Activated gamma-delta T cell treated with Interleukin-2 at 50 U/mL for 16 hours (primary cell): Measurements from ENCODE around the gene ACACA.
"Not testable (repeated sequence)": the region's sequence is repeated elsewhere in the genome, so short reads cannot be mapped to it uniquely, and the experiment has no call there.

Experiments used
- DNase-seq: peaks from one replicate; pipeline ENCODE4 v3.0.0-alpha.2; 2020

ACACA gene

DNA sequence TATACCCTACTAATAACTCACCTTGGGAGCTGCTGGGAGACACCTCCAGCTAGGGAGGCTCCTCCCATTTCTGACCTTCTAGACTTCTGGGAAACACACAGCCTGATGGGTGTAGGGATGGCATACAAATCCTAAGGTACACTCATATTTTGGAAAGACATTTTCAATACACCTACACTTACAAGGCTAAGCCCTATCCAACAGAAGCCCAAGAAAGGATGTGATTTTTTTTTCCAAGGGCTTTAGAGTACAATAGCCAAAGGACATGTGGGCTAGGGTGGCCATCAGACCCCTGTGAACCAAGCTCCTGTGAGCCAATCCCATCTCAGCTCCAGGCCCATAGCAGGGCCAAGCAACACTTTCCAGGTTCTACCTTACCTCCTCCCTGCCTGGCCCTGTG is 313.9 kb downstream of the ACACA start:
- DNase-seq: no peak

DNA sequence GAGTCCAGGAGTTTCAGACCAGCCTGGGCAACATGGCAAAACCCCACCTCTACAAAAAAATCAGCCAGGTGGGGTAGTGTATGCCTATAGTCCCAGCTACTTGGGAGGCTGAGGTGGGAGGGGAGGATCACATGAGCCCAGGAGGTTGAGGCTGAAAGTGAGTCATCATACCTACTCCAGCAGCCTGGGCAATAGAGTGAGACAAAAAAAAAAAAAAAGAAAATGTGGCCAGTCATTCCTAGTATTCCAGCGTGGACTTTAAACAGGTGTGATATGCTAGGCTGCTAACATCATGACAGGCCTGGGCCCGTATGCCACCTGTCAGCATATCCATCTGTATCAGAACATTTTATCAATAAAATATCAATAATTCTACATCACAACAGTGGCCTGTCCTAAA is 314.6 kb downstream of the ACACA start:
- DNase-seq: no peak

DNA sequence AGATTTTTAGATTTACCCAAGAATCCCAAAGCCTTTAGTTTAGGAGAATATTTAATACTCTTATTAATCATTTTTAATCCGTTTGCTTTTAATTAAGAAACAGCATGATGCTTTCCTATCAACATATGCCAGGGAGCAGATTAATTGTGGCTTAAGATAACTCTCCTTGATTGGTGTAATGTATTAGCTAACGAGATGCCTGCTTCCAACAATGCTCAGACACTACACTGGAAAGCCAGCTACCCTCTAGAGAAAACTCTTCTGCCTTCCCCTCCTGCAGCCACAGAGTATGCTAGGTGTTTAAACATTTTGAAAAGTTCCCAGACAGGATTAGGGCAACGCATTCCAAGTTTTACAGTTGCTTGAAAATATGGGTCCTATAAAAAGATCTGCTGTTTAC is 315.7 kb downstream of the ACACA start:
- DNase-seq: no peak

DNA sequence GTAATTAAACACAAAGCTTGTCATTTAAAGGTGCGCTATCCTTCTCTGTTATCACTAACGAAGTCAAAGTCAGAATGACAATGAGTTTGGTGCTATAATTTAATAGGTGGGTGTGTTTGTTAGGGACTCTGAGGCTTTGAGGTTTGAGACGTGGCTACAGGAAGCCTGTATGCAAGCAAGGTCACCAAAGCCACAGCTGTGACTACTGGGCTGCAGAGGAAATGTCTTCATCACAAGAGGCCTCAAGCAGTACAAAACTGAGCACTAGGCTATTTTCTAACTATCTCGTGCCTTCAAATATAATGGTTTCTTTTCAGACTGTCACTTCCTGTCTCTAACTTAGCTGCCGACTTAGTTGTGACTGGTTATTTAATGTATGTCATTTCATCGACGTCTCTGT is 316.7 kb downstream of the ACACA start:
- peak; percentile 67 for DNase-seq

DNA sequence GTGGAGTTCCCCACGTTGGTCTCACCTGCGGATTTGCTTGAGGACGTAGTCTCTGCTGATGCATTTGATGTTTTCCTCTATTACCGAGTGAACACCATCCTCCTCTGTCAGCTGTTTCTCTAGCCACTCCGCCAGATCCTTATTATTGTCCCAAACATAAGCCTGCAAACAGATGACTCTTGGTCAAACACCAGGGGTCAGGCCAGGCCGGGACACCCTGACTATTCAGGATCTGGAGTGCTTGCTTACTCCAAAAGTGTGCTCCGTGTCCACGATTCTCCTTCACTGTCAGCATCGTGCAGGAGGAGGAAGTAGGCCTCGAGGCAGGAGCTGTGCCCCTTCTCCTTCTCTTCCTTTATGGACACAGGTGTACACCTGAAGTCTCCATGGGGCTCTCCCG is 317.7 kb downstream of the ACACA start:
- no peak for DNase-seq

DNA sequence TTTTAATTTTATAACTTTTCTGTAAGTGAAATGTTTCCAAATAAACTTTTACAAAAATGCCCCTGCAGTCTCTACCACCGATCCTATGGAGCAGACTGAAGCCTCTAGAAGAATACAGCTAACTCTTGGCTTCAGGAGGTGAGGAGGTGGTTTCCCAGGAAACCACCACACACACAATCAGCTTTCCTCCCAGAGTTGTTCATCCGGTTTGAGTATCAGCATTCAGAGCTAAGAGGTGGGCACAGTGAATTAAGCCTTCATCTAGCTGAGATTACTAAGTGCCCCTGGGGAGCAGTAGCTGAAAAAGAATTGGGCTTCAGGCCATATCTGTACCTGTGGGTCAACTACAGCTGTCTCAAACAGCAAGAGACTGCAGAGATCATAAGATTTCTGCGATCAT is 318.2 kb downstream of the ACACA start:
- DNase-seq: peak; percentile 6

DNA sequence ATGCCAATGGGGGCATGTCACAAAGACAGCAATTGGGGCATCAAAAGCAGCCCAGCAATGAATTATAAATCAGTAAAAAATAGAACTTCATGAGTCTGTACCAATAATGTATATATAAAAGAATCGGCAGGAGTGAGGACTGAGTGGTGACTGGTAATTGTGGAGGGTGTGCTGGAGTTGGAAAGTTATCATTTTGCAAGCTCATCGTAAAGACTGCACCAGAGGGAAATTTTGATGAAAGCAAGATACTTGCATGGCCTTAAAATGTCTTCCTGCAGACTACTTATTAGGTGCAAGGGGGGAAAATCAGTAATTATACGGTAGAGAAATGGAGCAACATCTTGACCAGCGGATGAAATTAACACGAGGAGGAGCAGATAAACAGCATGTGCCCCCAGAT is 319.0 kb downstream of the ACACA start:
- no peak for DNase-seq

DNA sequence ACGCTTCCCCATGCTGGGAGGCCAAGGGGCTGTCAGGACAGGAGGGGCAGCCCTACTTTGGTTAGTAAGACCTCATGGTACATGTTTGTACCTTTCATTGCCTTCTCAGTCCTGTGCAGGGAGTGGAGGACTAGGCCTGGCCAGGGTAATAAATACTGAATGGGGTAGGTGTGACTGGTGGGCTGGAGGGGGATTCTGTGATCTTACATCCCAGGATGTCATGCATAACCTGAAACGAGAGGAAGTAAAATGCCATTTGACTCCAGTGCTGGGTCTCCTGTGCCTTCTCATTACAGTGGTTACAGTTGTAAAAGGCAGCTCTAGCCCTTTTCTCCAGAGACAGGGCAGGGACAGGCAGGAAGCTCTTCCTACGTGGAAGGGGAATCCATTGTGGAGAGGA is 319.7 kb downstream of the ACACA start:
- no peak for DNase-seq

DNA sequence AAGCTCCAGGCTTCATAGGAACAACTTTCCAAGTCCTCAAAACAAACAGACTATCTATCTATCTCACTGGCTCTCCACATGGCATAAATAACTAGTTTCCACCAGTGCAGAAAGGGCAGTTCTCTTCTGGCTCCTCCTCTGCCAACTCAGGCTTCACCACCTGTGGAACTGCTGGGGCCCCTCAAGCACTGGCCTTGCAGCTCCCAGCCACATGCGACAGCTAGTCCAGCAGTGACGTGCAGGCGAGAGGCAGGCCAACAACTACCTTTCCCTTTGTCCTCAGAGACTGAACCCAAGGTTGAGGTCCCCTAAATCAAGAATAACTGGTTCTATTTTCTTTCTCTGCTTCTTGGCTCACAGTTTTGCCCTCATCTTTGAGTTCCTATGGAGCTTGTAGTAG is 320.3 kb downstream of the ACACA start:
- no peak for DNase-seq

DNA sequence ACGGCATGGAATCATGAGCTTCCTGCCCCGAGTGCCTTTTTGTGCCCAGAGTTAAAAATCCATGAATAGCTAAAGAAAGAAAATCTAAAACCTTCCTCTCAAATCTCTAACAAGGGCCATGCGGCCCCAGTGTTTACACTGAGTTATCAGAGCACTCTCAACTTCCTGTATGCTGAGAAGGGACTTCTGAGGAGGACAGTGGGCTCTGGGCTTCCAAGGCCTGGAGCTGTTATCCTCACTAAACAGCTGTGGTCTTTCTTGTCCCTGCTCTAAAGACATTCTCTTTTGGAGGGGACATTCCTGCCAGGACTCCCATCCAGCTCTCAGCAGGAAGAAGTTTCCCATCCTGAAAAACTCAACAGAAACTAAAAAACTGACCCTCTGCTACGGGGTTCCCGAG is 322.3 kb downstream of the ACACA start:
- DNase-seq: no peak

DNA sequence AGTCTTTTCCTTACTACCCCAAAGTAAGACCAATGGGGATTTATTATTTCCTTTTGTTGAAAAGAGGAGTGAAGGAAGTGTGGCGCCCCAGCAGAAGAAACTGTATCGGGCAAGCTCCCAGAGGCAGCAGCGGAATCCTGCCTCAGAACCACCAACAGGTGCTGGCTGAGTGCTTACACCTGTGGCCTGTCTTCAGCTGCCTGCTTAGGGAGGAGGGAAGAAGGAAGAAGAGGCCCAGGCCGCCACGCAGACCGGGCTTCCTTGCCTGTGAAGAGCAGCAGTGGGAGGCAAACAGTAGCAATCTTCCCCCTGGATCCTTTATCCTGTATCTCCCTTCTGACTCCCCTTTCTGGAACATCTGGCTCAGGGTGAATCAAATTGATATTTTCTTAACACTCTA is 323.2 kb downstream of the ACACA start:
- no peak for DNase-seq

DNA sequence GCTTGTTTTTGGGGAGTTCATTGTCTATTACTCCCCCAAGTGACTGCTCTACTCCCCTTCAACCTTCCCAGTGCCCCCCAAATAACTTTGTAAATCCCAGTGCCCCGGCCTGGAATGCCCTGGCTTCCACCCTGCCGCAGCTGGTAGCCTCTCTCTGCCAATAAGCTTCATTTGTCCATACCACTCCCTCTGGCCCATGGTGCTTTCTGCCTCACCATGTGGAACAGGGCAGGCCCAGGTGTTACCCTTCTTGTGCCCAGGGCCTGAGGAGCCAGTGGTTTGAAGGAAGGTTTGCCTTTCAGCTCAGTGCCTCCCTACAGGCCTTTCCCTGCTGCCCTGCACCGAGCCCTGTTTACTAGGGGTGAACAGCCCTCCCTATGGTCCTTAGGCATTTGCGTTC is 323.7 kb downstream of the ACACA start:
- no peak for DNase-seq

DNA sequence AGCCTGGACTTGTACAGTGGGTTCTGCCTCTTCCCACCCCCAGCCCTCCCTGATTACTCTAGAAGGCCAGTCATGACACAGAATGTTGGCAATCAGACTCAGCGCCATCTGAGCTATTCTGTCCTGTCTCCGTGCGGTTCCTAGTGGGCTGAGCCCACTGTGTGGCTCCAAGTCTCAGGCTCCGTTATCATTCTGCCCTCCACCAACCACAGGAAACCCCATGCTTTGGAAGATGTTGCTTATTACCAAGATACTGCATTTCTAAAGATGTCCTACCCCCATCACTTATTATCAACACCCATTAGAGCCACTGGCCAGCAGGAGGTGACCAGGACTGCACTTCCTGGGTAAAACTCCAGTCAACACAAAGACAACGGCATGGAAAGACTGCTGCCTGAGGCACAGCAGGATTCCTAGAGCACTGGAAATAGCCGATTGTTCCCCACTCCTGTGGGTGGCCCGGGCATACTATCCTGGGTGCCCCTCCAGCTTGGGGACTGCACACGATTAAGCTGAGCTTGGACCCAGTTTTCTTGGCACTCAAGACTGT is 324.2 kb downstream of the ACACA start:
- no peak for DNase-seq

DNA sequence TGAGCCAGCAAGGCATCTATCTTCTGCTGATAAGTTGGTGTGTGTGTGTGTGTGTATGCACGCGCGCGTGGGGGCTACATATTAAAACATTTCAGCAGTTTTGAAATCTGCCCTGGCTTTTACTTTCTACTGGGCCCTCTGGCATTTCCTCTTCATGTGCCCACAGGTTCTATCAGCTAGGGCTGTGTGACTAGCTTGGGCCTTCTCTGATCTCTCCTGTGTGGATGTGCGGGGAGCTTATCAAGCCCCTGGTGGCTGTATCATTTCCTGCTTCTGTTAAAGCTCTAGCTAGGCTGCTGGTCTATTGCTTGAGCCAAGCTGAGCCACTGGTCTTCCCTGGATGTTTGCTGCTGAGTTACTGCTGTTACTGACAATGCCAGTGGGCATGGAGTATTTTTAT is 325.3 kb downstream of the ACACA start:
- peak; percentile 8 for DNase-seq

DNA sequence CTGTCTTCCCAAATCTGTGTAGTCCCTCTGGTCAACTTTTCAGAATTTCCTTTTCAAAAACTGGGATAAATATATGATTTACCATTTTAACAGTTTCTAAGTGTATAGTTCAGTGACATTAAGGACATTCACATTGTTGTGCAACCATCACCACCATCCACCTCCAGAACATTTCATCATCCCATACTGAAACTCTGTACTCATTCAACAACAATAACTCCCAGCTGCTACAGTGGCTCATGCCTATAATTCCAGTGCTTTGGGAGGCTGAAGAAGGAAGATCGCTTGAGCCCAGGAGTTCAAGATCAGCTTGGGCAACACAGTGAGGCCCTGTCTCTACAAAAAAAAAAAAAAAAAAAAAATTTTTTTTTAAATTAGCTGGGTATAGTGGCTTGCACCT is 326.9 kb downstream of the ACACA start:
- DNase-seq: no peak

DNA sequence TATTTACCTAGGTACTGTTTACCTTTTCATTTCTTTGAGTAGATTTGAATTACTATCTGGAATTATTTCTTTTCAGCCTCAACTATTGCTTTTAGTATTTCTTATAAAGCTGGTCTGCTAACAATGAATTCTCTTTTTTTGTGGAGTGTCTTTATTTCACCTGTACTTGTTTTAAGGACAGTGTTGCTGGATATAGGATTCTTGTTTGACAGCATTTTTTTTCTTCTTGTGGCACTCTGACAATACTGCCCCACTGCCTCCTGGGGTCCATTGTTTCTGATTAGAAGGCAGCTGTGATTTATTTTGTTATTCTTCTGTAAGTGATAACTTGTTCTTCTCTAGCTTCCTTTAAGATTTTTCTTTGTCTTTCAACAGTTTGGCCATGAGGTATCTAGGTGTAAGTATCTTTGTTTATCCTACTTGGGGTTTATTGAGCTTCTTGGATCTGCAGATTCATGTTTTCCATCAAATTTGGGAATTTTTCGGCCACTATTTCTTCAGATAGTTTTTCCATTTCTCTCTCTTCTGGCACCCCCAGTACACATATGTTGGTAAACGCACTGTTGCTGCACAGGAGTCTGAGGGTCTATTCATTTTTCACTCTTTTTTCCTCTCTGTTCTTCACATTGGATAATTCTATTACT is 327.4 kb downstream of the ACACA start:
- DNase-seq: no peak

DNA sequence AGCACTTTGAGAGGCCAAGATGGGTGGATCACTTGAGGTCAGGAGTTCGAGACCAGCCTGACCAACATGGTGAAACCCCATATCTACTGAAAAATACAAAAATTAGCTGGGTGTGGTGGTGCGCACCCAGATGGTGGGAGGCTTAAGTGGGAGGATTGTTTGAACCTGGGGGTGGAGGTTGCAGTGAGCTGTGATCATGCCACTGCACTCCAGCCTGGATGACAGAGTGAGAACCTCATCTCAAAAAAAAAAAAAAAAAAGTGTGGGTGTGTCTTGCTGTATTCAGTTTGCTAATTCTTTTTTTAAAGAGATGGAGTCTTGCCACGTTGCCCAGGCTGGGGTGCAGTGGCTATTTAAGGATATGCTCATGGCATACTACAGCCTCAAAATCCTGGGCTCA is 333.2 kb downstream of the ACACA start:
- DNase-seq: not testable (repeated sequence)

DNA sequence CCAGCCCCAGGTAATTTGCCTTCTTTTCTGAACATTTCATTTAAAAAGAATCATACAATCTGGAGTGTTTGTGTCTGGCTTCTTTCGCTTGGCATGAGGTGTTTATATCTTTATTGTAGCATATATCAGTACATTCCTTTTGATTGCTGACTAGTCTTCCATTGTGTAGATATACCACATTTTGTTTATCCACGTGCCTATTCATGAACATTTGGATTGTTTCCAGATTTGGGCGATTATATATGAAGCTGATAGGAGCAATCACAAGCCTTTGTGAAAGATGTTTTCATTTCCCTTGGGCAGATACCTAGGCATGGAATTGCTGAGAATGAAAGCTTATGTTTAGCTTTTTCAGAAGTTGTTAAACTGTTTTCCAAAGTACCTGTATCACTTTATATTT is 337.5 kb downstream of the ACACA start:
- no peak for DNase-seq

DNA sequence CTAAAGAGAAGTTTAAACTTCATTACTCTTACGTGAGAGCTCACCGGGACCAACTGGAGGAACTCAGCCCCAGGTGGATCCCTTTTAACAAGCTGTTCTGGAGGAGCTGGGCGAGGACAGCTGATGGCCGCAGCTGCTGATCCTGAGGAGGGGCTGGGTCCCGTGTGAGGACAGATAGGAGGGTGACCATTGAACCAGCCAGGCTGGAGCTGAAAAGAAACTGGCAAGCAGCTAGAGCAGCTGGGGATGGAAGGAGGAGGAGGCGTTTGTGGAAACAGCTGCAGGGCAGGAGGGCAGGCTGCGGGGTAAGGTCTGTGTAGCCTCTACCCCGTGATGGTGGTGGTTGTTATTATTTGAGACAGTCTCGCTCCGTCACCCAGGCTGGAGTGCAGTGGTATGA is 338.4 kb downstream of the ACACA start:
- DNase-seq: no peak

DNA sequence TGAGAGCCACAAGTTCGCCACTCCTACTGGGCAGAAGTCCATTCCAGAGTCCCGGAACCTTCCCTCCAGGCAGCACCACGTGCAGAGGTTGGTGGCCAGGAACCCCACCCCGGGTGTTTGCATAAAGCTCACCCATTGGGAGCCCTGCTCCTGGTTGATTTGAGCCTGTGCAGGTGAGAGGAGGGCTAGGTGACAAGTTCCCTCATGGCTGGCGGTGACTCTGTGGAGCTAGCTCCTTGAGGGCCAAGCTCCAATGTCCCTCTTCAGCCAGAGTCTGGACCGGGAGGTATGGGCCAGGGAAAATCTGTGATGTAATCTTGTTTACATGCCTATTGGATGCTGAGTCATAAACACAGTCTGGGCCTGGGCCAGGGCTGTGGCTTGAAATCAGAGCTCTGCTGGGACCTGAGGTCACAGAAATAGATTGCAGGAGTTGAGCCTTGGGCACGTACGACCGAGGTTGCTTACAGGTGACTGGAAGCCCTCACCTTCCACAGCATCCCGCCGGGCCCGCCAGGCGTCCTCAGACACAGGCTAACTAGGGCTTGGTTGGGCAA is 339.0 kb downstream of the ACACA start:
- no peak for DNase-seq

DNA sequence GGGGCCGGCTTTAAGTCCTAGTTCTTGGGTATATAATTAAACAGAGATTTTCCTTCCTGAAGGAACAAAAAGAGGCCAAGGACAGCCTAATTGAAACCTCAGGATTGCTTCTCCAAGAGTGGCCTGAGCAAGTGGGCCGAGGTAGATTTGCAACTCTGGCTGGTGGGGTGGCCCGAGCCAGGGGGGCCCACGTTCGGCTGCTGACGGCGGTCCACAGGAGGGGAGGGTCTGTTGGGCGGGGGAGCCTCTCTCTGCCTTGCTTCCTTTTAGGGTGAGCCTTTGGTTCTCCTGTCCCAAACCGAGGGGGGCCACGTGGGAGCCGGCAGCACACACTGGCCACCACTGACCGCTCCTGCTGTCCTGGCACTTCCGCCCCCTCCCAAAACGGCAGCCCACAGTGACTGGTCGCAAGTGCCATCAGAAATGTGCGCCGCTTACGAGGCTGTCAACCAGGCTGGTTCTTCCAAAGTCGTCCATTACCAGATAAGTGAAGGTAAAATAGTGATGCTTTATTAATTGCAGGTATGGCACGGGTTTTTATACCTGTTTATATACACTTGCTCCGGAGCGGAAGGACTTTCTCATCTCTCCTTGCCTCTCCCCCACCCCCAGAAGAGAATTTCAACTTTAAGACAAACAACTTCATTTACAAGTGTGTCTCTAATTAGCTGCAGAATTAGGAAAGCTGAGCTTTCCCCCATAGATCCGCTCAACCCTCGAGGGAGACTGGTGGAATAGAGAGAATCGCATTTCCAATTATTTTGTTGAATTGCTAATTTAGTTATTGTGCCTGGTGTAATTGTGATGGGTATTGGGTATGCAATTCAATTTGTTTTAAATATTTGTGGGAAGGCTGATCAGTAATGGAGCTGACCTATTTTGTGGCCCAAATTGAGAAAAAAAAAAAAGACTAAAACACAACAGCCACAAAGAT is 340.0 kb downstream of the ACACA start:
- no peak for DNase-seq

DNA sequence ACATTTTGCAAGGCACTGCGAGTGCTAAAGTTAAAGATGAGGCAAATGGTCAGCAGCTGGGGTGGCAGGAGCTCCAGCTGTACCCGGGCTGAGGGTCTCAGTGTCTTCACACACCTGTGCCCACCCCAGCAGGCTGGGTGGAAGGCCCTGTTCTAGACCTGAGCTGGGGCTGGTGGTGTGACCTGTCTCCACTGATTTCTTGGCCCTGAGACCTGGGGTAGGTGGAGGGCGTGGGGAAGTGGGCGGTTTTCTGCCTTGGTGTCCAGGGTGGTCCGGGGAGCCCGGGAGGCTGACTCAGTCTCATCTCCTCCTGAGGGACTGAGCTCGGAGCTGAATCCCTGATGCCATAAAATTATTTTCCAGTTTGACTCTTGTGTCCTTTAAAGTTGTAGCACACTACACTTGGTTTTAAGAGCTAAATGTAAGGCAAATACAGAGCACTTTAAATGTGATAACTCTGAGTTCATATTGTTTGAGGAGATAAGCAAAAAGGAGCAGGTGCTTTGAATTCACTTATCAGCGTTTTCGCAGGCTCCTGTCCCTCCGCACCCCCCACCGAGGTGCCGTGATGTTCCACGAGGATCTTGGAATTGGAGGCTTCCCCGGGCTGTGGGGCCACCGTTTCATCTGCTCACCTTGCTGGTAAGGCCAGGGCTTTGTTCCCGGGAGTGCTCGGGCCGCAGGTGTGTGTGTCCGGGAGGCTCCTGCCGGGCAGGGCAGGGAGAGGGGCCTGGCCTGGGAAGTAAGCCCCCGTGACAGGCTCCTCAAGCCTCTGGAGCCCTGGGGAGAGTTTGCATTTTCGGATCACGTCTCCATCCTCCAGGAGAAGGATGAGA is 340.9 kb downstream of the ACACA start:
- DNase-seq: no peak

DNA sequence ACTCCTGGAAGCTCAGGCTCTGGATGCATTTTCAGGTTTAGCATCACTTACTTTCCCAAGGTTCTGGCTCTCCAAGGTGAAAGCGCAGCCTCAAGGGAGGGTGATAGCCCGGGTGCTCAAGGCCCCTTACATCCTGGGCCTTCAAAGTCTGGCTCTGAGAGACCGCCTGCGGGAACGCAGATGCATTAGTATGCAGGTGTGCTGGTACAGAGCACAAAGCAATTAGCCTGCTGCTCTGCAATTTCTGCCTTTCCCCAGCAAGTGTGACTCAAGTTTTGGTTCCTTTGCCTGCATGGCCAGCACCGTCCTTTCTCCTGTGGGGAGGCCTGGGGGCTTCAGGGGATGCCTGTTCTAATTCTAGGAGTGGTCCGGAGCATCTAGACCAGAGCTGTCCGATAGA is 341.7 kb downstream of the ACACA start:
- no peak for DNase-seq
